Cardiac fibroblast (primary cell): Measurements from ENCODE around the gene HERC2.

ENCODE experiments used
- DNase-seq, 2 donors: peaks; one replicate each; pipeline versions ENCODE4 v3.0.0 to v3.0.0-alpha.2; 2010; ENCODE audit warnings: low read depth in 2 of 2
- H3K4me3 ChIP-seq, 2 donors: replicated peaks in 1 of 2; 1 replicate in 1 of 2; 2 replicates in 1 of 2; pipeline ENCODE4 v1.5.1; 2011; ENCODE audit warnings: low read depth in 2 of 2, low read length in 2 of 2, mild to moderate bottlenecking in 2 of 2, moderate library complexity in 1 of 2
- TF ChIP-seq, protein P1 (sequence below): IDR thresholded peaks from one replicate; pipeline ENCODE4 v1.5.1; 2011; ENCODE audit warnings: low read depth, mild to moderate bottlenecking, low read length, inconsistent platforms

Gene HERC2

GRCh38 chr15:28084547-28084946 is 237.4 kb downstream of the HERC2 start:
- H3K4me3 ChIP-seq, result no peak overlapping the region
- TF ChIP-seq, protein P1, sequence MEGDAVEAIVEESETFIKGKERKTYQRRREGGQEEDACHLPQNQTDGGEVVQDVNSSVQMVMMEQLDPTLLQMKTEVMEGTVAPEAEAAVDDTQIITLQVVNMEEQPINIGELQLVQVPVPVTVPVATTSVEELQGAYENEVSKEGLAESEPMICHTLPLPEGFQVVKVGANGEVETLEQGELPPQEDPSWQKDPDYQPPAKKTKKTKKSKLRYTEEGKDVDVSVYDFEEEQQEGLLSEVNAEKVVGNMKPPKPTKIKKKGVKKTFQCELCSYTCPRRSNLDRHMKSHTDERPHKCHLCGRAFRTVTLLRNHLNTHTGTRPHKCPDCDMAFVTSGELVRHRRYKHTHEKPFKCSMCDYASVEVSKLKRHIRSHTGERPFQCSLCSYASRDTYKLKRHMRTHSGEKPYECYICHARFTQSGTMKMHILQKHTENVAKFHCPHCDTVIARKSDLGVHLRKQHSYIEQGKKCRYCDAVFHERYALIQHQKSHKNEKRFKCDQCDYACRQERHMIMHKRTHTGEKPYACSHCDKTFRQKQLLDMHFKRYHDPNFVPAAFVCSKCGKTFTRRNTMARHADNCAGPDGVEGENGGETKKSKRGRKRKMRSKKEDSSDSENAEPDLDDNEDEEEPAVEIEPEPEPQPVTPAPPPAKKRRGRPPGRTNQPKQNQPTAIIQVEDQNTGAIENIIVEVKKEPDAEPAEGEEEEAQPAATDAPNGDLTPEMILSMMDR, result no peak
- DNase-seq, result peak in 1 of 2 donors; percentile 22

- no peak overlapping the region for H3K4me3 ChIP-seq
- no peak for DNase-seq
- TF ChIP-seq, protein P1, result no peak
Observed at GRCh38 chr15:28082891-28083684, 238.9 kb downstream of the HERC2 start.

GRCh38 chr15:28081594-28081993 is 240.4 kb downstream of the HERC2 start:
- TF ChIP-seq, protein P1, result no peak
- no peak for DNase-seq
- H3K4me3 ChIP-seq, result no peak overlapping the region

DNA sequence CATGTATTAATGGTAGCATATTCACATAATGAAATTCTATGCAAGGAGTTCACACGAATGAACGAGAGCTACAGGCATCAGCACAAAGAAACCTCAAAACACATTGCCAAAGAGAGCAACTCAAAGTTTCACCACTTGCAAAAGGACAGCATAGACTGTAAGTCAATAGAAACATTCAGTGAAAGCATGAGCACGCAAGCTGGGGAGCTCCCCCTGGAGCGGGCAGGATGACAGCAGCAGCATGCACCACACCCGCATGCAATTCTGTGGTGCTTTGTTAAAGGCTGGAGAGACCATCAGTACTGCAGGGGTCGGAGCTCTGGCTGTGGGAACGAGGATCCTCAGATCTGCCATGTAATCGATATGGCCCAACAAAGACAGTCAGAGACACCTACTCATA is 241.6 kb downstream of the HERC2 start:
- DNase-seq, result no peak
- TF ChIP-seq, protein P1, result no peak
- no peak overlapping the region for H3K4me3 ChIP-seq

GRCh38 chr15:28079313-28079969 is 242.5 kb downstream of the HERC2 start:
- TF ChIP-seq, protein P1, result no peak
- H3K4me3 ChIP-seq, result no peak overlapping the region
- no peak for DNase-seq

- H3K4me3 ChIP-seq, result no peak overlapping the region
- no peak for DNase-seq
- TF ChIP-seq, protein P1, result no peak
Observed at GRCh38 chr15:28078191-28078719, 243.7 kb downstream of the HERC2 start.
